HCT116 (cell line): Measurements from ENCODE around the gene SLBP. TPM values are rescaled to one million over a fixed set of nuclear protein-coding genes. Genes with fewer than 3 reads are reported as not detected.
"Not testable (repeated sequence)": the region's sequence is repeated elsewhere in the genome, so short reads cannot be mapped to it uniquely, and the experiment has no call there.

Source experiments
- ATAC-seq: fragments of 200-7000 bp; cut with Tn5 transposase; 2 replicates; pipeline ENCODE4 v1.9.1; 2020; ENCODE audit warnings: mild to moderate bottlenecking, moderate library complexity
- BruUV-seq: library from RNA; stranded (reverse); fragments of 400-500 nt; replicated peaks from 2 replicates; lab custom pipeline; 2021; lab: Mats Ljungman, UMichigan
- CTCF ChIA-PET: fragments of 300-600 bp; sonication (Branson Sonifier 250); formaldehyde crosslinking; loops from one replicate; lab custom pipeline; 2021; ENCODE audit warnings: antibody characterized with exemption; lab: Charles Lee
- POLR2A ChIA-PET: fragments of 300-600, 350-600 bp; sonication (Branson Sonifier 250); formaldehyde crosslinking; loops from one replicate; lab custom pipeline; 2021; ENCODE audit warnings: antibody characterized with exemption; lab: Charles Lee
- RAD21 ChIA-PET, 2 experiments: fragments of 300-600 bp; sonication (Branson Sonifier 250); formaldehyde crosslinking; loops; one replicate each; lab custom pipeline; 2023; ENCODE audit warnings: low total read pairs in 2 of 2; ENCODE audit not compliant: uncharacterized antibody in 2 of 2, unreplicated experiment in 2 of 2, low non-redundant PET in 1 of 2; lab: Charles Lee
- DNase-seq: peaks from one replicate; pipeline ENCODE4 v3.0.0-alpha.2; 2010; ENCODE audit warnings: low read depth, low spot score
- H2AFZ ChIP-seq: fragments of 200-600 bp; shearing (Covaris generic), sonication (generic); 2 replicates; pipeline ENCODE4 v1.6.1; 2017; ENCODE audit warnings: low read depth, mixed run types, mixed read lengths, antibody characterized with exemption, low read length; ENCODE audit not compliant: poor library complexity, severe bottlenecking
- H3K27ac ChIP-seq: 2 replicates; pipeline ENCODE4 v1.5.1; 2012; ENCODE audit warnings: low read depth, low read length
- H3K27me3 ChIP-seq: fragments of 200-600 bp; sonication (generic); 2 replicates; pipeline ENCODE4 v1.6.1; 2016; ENCODE audit warnings: mixed run types, low read length, mixed read lengths; ENCODE audit not compliant: insufficient read depth
- H3K36me3 ChIP-seq, 2 experiments: fragments of 200-500 bp in 1 of 2; fragments of 200-600 bp in 1 of 2; sonication (Bioruptor generic) in 1 of 2; sonication (generic) in 1 of 2; 2 replicates each; pipeline versions ENCODE4 v1.5.1 to v1.6.1; 2014 to 2016; ENCODE audit warnings: low read length in 2 of 2, inconsistent platforms in 1 of 2, mixed read lengths in 1 of 2, mixed run types in 1 of 2; ENCODE audit not compliant: insufficient read depth in 2 of 2, control insufficient read depth in 1 of 2
- H3K4me1 ChIP-seq, 2 experiments: fragments of 200-600 bp in 1 of 2; sonication (generic) in 1 of 2; 2 replicates each; pipeline versions ENCODE4 v1.5.1 to v1.6.1; 2012 to 2017; ENCODE audit warnings: low read length in 2 of 2, inconsistent platforms in 1 of 2, mild to moderate bottlenecking in 1 of 2, mixed read lengths in 1 of 2, mixed run types in 1 of 2, moderate library complexity in 1 of 2; ENCODE audit not compliant: insufficient read depth in 2 of 2, control insufficient read depth in 1 of 2
- H3K4me2 ChIP-seq: fragments of 200-600 bp; sonication (generic); 2 replicates; pipeline ENCODE4 v1.6.1; 2017; ENCODE audit warnings: mixed run types, low read length, mixed read lengths
- H3K4me3 ChIP-seq, 2 experiments: fragments of 200-600 bp in 1 of 2; sonication (generic) in 1 of 2; replicated peaks in 1 of 2; 2 replicates each; pipeline ENCODE4 v1.5.1; 2011 to 2016; ENCODE audit warnings: low read length in 2 of 2, control low read depth in 1 of 2, low read depth in 1 of 2, mild to moderate bottlenecking in 1 of 2, mixed read lengths in 1 of 2, mixed run types in 1 of 2
- H3K79me2 ChIP-seq: fragments of 200-600 bp; sonication (generic); 2 replicates; pipeline ENCODE4 v1.6.1; 2017; ENCODE audit warnings: mild to moderate bottlenecking, mixed run types, low read length, moderate library complexity, mixed read lengths; ENCODE audit not compliant: insufficient read depth
- H3K9ac ChIP-seq: fragments of 200-600 bp; sonication (generic); 2 replicates; pipeline ENCODE4 v1.6.1; 2016; ENCODE audit warnings: low read length, mixed read lengths
- H3K9me2 ChIP-seq: fragments of 200-600 bp; sonication (generic), shearing (Covaris generic); 2 replicates; pipeline ENCODE4 v1.6.1; 2017; ENCODE audit warnings: mixed run types, mild to moderate bottlenecking, moderate library complexity; ENCODE audit not compliant: insufficient read depth
- H3K9me3 ChIP-seq, 2 experiments: fragments of 200-500 bp in 1 of 2; fragments of 200-600 bp in 1 of 2; sonication (Bioruptor generic) in 1 of 2; sonication (generic) in 1 of 2; 2 replicates each; pipeline ENCODE4 v1.6.1; 2014 to 2017; ENCODE audit warnings: low read length in 2 of 2, mixed read lengths in 2 of 2, inconsistent platforms in 1 of 2, low read depth in 1 of 2, mild to moderate bottlenecking in 1 of 2, mixed run types in 1 of 2, moderate library complexity in 1 of 2; ENCODE audit not compliant: control insufficient read depth in 1 of 2, insufficient read depth in 1 of 2
- H4K20me1 ChIP-seq: fragments of 200-600 bp; sonication (generic), shearing (Covaris generic); 2 replicates; pipeline ENCODE4 v1.6.1; 2017; ENCODE audit warnings: mixed run types, mild to moderate bottlenecking, moderate library complexity; ENCODE audit not compliant: insufficient read depth
- CBX3 ChIP-seq: IDR thresholded peaks from 2 replicates; pipeline ENCODE4 v1.6.1; 2012; ENCODE audit warnings: low read depth
- CEBPB ChIP-seq: IDR thresholded peaks from 2 replicates; pipeline ENCODE4 v1.6.1; 2012; ENCODE audit warnings: low read depth
- EGR1 ChIP-seq: IDR thresholded peaks from 2 replicates; pipeline ENCODE4 v1.6.1; 2012; ENCODE audit warnings: low read depth
- EZH2phosphoT487 ChIP-seq: fragments of 200-600 bp; IDR thresholded peaks from 2 replicates; pipeline ENCODE4 v1.6.1; 2018; ENCODE audit warnings: antibody characterized with exemption, borderline replicate concordance
- FOSL1 ChIP-seq: IDR thresholded peaks from 2 replicates; pipeline ENCODE4 v1.6.1; 2012; ENCODE audit warnings: low read depth
- POLR2A ChIP-seq: IDR thresholded peaks from 2 replicates; pipeline ENCODE4 v1.7.0; 2011; ENCODE audit warnings: borderline replicate concordance; ENCODE audit not compliant: insufficient read depth, insufficient read length; ENCODE audit errors: extremely low read depth
- SP1 ChIP-seq: IDR thresholded peaks from 2 replicates; pipeline ENCODE4 v1.6.1; 2012; ENCODE audit warnings: low read depth
- SRF ChIP-seq: IDR thresholded peaks from 2 replicates; pipeline ENCODE4 v1.6.1; 2012; ENCODE audit warnings: low read depth
- ZFX ChIP-seq: fragments of 450-650 bp; IDR thresholded peaks from 2 replicates; pipeline ENCODE4 v1.6.1; 2017
- ZNF274 ChIP-seq: fragments of 200-500 bp; sonication (Bioruptor generic); IDR thresholded peaks from 2 replicates; pipeline ENCODE4 v1.6.1; 2014; ENCODE audit warnings: mild to moderate bottlenecking, low read depth, low read length, inconsistent platforms
- intact Hi-C: fragments of 100-400 bp; cut with micrococcal nuclease; formaldehyde crosslinking; loops from 2 replicates; pipeline ENCODE4 v1.10.0; 2022
- total RNA-seq: library from RNA; stranded (reverse); gene quantifications from one replicate; pipeline ENCODE4 v1.2.1, GENCODE V29; 2021; ENCODE audit not compliant: unreplicated experiment

Gene SLBP
- total RNA-seq, 1 experiment from 2014 or later = 101 TPM

GRCh38 chr4:1674682-1675081 is 37.4 kb downstream of the SLBP start:
- Histone ChIP-seq H3K27ac (no peak overlapping the region), H3K9me3 (no peaks in the 10 kb centered on the region), H3K27me3 (no peaks in the 10 kb centered on the region), H3K79me2 (no peaks in the 10 kb centered on the region), H3K4me2 (no peak overlapping the region), H3K4me3 (no peak overlapping the region), H2AFZ (no peak overlapping the region), H3K9me2 (no peaks in the 10 kb centered on the region), H3K36me3 (no peaks in the 10 kb centered on the region), H4K20me1 (no peaks in the 10 kb centered on the region), H3K9ac (no peak overlapping the region), H3K4me1 (no peaks in the 10 kb centered on the region)
- CTCF ChIA-PET = no interaction called here
- intact Hi-C loops = no loop called here
- RAD21 ChIA-PET = no interaction called here
- 0 out of 2 replicates have a peak, but pooled peaks have one; percentile 17 for ATAC-seq
- POLR2A ChIA-PET = no interaction called here
- no peak for TF ChIP-seq EZH2phosphoT487
- TF ChIP-seq CEBPB = no peak
- DNase-seq = no peak
- no TSS peak for BruUV-seq

GRCh38 chr4:1673671-1674070 is 38.4 kb downstream of the SLBP start:
- intact Hi-C loops = no loop called here
- no peak overlapping the region for H3K4me2 ChIP-seq
- POLR2A ChIA-PET = no interaction called here
- no peaks in the 10 kb centered on the region for H3K9me3 ChIP-seq
- H3K27me3 ChIP-seq = no peaks in the 10 kb centered on the region
- TF ChIP-seq FOSL1 = no peak
- TF ChIP-seq ZFX = no peak
- TF ChIP-seq CBX3 = no peak
- TF ChIP-seq SRF = no peak
- TF ChIP-seq SP1 = no peak
- no peak for TF ChIP-seq POLR2A
- TF ChIP-seq EGR1 = no peak
- no peak for TF ChIP-seq ZNF274
- H3K4me1 ChIP-seq = peaks cover under 1% of the 10 kb centered on the region in 2 experiments; a peak in 3 of 4 replicates
- RAD21 ChIA-PET = no interaction called here
- H3K36me3 ChIP-seq = no peaks in the 10 kb centered on the region
- DNase-seq (no peak), ATAC-seq (no peak)
- H4K20me1 ChIP-seq = no peaks in the 10 kb centered on the region
- CTCF ChIA-PET = no interaction called here
- H3K9ac ChIP-seq = no peak overlapping the region
- no peak overlapping the region for H3K4me3 ChIP-seq
- H3K79me2 ChIP-seq = no peaks in the 10 kb centered on the region
- H3K9me2 ChIP-seq = no peaks in the 10 kb centered on the region
- no peak overlapping the region for H3K27ac ChIP-seq
- BruUV-seq = no TSS peak
- no peak overlapping the region for H2AFZ ChIP-seq

GRCh38 chr4:1671011-1671410 is 41.1 kb downstream of the SLBP start:
- DNase-seq, BruUV-seq, POLR2A ChIA-PET, H3K9me3 ChIP-seq, H3K9ac ChIP-seq, H3K36me3 ChIP-seq, H2AFZ ChIP-seq, H3K79me2 ChIP-seq, H3K4me3 ChIP-seq, H3K27me3 ChIP-seq, ATAC-seq, H3K27ac ChIP-seq, CTCF ChIA-PET, H3K9me2 ChIP-seq, H4K20me1 ChIP-seq, H3K4me2 ChIP-seq, intact Hi-C loops: not testable (repeated sequence)
- H3K4me1 ChIP-seq = peaks cover 11 to 15% of the 10 kb centered on the region in 2 experiments
- RAD21 ChIA-PET = interaction anchor here in 1 of 2 experiments (0.6 kb wide), 1 partner anchor 9 kb away, joined by 3 read pairs; no protein-coding TSS in a partner anchor
